Smooth muscle cell (in vitro differentiated cells): ENCODE data around the gene ZCCHC24. TPM values are rescaled to one million over a fixed set of nuclear protein-coding genes. Genes with fewer than 3 reads are reported as not detected.

Source experiments
- DNase-seq: peaks from one replicate; lab custom pipeline; 2025; ENCODE audit not compliant: unreplicated experiment; lab: John Stamatoyannopoulos, UW
- H2AFZ ChIP-seq: fragments of 200-600 bp; sonication (generic); 2 replicates; pipeline ENCODE4 v1.6.0; 2016; ENCODE audit warnings: antibody characterized with exemption, low read depth, mild to moderate bottlenecking
- H3F3A ChIP-seq: fragments of 200-600 bp; sonication (generic); 2 replicates; pipeline ENCODE4 v1.6.0; 2017; ENCODE audit warnings: antibody characterized with exemption, low read depth
- H3K27ac ChIP-seq: fragments of 200-600 bp; sonication (generic); 2 replicates; pipeline ENCODE4 v1.5.1; 2016; ENCODE audit warnings: low read depth, mild to moderate bottlenecking
- H3K27me3 ChIP-seq: fragments of 200-600 bp; sonication (generic); 2 replicates; pipeline ENCODE4 v1.6.1; 2016; ENCODE audit warnings: low read depth, mild to moderate bottlenecking
- H3K36me3 ChIP-seq: fragments of 200-600 bp; sonication (generic); 2 replicates; pipeline ENCODE4 v1.5.1; 2016; ENCODE audit warnings: low read depth
- H3K4me1 ChIP-seq: fragments of 200-600 bp; sonication (generic); 2 replicates; pipeline ENCODE4 v1.5.1; 2016; ENCODE audit warnings: low read depth
- H3K4me2 ChIP-seq: fragments of 200-600 bp; sonication (generic); 2 replicates; pipeline ENCODE4 v1.6.0; 2016; ENCODE audit warnings: mild to moderate bottlenecking
- H3K4me3 ChIP-seq: fragments of 200-600 bp; sonication (generic); 2 replicates; pipeline ENCODE4 v1.5.1; 2016; ENCODE audit warnings: mild to moderate bottlenecking
- H3K79me2 ChIP-seq: fragments of 200-600 bp; sonication (generic); 2 replicates; pipeline ENCODE4 v1.6.0; 2016; ENCODE audit warnings: low read depth, mild to moderate bottlenecking
- H3K9ac ChIP-seq: fragments of 200-600 bp; sonication (generic); 2 replicates; pipeline ENCODE4 v1.6.0; 2016; ENCODE audit warnings: low read depth
- H3K9me3 ChIP-seq: fragments of 200-600 bp; sonication (generic); replicated peaks from 2 replicates; pipeline ENCODE4 v1.5.1; 2016; ENCODE audit warnings: low read depth
- H4K20me1 ChIP-seq: fragments of 200-600 bp; sonication (generic); 2 replicates; pipeline ENCODE4 v1.6.0; 2016; ENCODE audit warnings: low read depth
- CTCF ChIP-seq: fragments of 200-600 bp; sonication (generic); IDR thresholded peaks from 2 replicates; pipeline ENCODE4 v1.5.1; 2017; ENCODE audit warnings: borderline replicate concordance, mild to moderate bottlenecking, antibody characterized with exemption; ENCODE audit not compliant: insufficient read depth, poor library complexity, severe bottlenecking
- WGBS: methylation state at CpG from one replicate; pipeline ENCODE4 v1.1.7; 2016; ENCODE audit warnings: low lambda C conversion rate; 5-methylcytosine and 5-hydroxymethylcytosine counted together
- polyA plus RNA-seq: library from polyadenylated mRNA; unstranded; fragments of >200 nt; fragmentation: Nextera tagmentation; extraction: Ambion mirVana; gene quantifications from 2 replicates; pipeline ENCODE4 v1.2.1, GENCODE V29; 2016
- total RNA-seq: library from RNA; depleted of rRNA; stranded (reverse); fragments of >200 nt; gene quantifications from 2 replicates; pipeline ENCODE4 v1.2.3, GENCODE V29; 2014

ZCCHC24 gene
- total and polyA plus RNA-seq, 2 experiments from 2014 or later, result 21.9 to 52.1 TPM

DNA sequence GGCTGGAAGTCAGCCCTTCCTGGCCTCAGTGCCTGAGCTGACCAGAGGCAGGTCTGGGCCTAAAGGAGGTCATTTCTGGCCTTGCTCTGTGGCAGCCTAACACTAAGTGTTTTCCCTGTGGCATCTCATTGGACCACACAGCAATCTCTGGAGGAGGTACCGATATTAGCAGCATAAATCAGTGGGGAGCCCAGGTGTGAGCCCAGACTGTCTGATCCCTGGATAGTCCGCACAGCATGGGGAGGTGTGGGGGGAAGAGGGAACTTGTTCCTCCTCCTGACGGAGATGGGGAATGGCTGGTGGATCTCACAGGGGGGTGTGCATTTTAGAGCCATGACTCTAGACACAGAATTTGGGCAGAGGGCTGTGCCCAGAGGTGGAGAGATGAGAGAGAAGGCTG, 109.1 kb downstream of the ZCCHC24 start:
- H3K36me3 ChIP-seq, result no peaks in the 10 kb centered on the region
- no peaks in the 10 kb centered on the region for H4K20me1 ChIP-seq
- no peak overlapping the region for H2AFZ ChIP-seq
- no peaks in the 10 kb centered on the region for H3K9me3 ChIP-seq
- H3K27me3 ChIP-seq, result no peaks in the 10 kb centered on the region
- TF ChIP-seq CTCF, result no peak
- H3F3A ChIP-seq, result no peaks in the 10 kb centered on the region
- H3K4me3 ChIP-seq, result no peak overlapping the region
- no peaks in the 10 kb centered on the region for H3K79me2 ChIP-seq
- no peak overlapping the region for H3K4me2 ChIP-seq
- WGBS, result 94% methylated on average over 3 of the region's 3 CpGs
- no peak overlapping the region for H3K27ac ChIP-seq
- H3K4me1 ChIP-seq, result no peaks in the 10 kb centered on the region
- H3K9ac ChIP-seq, result no peak overlapping the region
- DNase-seq, result no peak

DNA sequence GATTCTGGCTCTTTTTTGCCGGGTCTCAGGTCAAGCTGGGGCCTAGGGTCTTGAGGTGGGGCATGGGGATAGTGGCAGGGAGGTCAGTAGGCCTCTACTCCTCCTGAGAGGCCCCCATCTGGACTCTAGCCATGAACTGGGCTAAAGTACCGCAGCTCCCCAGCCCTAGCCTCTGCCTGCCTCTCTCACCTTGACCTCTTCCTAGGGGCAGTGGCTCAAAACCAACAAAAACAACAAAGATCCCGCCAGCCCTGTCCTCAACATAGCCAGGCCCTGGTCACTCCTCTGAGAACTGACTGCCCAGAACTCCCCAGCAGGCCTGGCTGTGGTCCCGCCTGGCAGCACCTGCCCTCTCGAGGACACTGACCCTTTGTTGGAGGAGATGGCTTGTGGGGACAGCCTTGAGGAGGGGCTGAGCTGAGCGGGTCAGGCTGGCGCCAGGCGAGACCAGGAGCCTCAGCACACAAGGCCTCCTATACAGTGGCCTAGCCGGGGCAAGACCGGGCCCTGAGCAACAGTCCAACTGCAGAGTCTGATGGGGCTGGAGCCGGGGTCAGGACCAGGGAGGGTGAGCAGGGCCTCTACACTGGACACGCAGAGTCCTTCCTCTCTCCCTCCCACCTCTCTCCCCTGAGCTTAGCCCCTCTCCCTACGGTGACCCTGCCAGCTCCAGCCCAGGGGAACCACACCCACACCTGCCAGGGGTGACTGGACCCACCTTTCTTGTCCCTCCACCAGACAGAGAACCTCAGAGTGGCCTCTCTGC, 109.8 kb downstream of the ZCCHC24 start:
- H4K20me1 ChIP-seq, result no peaks in the 10 kb centered on the region
- H3K9ac ChIP-seq, result no peak overlapping the region
- H3K36me3 ChIP-seq, result no peaks in the 10 kb centered on the region
- no peaks in the 10 kb centered on the region for H3K27me3 ChIP-seq
- no peaks in the 10 kb centered on the region for H3K4me1 ChIP-seq
- no peak overlapping the region for H2AFZ ChIP-seq
- H3K4me2 ChIP-seq, result no peak overlapping the region
- no peak overlapping the region for H3K27ac ChIP-seq
- H3K9me3 ChIP-seq, result no peaks in the 10 kb centered on the region
- no peak for DNase-seq
- no peaks in the 10 kb centered on the region for H3K79me2 ChIP-seq
- WGBS, result 90% methylated on average over 13 of the region's 13 CpGs
- no peaks in the 10 kb centered on the region for H3F3A ChIP-seq
- TF ChIP-seq CTCF, result no peak
- no peak overlapping the region for H3K4me3 ChIP-seq

GRCh38 chr10:79335094-79335469, 110.3 kb downstream of the ZCCHC24 start:
- Histone ChIP-seq H3K9ac (no peak overlapping the region), H3K4me3 (no peak overlapping the region), H3K79me2 (no peaks in the 10 kb centered on the region), H4K20me1 (no peaks in the 10 kb centered on the region), H3K36me3 (no peaks in the 10 kb centered on the region), H3K27me3 (no peaks in the 10 kb centered on the region), H3K27ac (no peak overlapping the region), H3K4me2 (no peak overlapping the region), H3K9me3 (no peaks in the 10 kb centered on the region), H3K4me1 (no peaks in the 10 kb centered on the region), H3F3A (no peaks in the 10 kb centered on the region), H2AFZ (no peak overlapping the region)
- no peak for DNase-seq
- TF ChIP-seq CTCF, result no peak
- WGBS, result 93% methylated on average over 2 of the region's 2 CpGs

DNA sequence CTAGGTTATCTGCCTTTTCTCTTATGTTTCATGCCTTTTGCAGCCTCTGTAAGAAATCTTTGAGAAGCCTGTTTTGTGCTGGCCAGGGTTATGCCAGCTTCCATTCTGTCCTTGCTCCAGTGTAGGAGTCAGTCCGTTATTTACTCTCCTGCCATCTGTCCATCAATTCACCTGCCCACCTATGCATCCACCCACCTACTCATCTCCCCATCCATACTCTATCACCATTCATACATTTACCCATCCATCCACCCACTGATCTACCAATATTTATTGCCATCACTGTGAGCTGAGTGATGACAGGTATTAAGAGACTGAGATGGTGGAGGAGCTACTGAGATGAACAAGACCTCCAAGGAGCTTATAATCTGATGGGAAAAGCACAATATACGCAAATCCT, 110.9 kb downstream of the ZCCHC24 start:
- 93% methylated on average over 2 of the region's 2 CpGs for WGBS
- Histone ChIP-seq H3F3A (no peaks in the 10 kb centered on the region), H3K79me2 (no peaks in the 10 kb centered on the region), H3K4me2 (no peak overlapping the region), H3K9me3 (no peaks in the 10 kb centered on the region), H3K4me1 (no peaks in the 10 kb centered on the region), H3K36me3 (no peaks in the 10 kb centered on the region), H3K9ac (no peak overlapping the region), H3K27me3 (no peaks in the 10 kb centered on the region), H4K20me1 (no peaks in the 10 kb centered on the region), H3K4me3 (no peak overlapping the region), H2AFZ (no peak overlapping the region), H3K27ac (no peak overlapping the region)
- no peak for TF ChIP-seq CTCF
- no peak for DNase-seq
